RKO (cell line): Measurements from ENCODE around the gene ATG12.
"Not testable (repeated sequence)": the region's sequence is repeated elsewhere in the genome, so short reads cannot be mapped to it uniquely, and the experiment has no call there.

Experiments
- DNase-seq: peaks from one replicate; pipeline ENCODE4 v3.0.0-alpha.2; 2016; ENCODE audit warnings: low spot score

The ATG12 gene

DNA sequence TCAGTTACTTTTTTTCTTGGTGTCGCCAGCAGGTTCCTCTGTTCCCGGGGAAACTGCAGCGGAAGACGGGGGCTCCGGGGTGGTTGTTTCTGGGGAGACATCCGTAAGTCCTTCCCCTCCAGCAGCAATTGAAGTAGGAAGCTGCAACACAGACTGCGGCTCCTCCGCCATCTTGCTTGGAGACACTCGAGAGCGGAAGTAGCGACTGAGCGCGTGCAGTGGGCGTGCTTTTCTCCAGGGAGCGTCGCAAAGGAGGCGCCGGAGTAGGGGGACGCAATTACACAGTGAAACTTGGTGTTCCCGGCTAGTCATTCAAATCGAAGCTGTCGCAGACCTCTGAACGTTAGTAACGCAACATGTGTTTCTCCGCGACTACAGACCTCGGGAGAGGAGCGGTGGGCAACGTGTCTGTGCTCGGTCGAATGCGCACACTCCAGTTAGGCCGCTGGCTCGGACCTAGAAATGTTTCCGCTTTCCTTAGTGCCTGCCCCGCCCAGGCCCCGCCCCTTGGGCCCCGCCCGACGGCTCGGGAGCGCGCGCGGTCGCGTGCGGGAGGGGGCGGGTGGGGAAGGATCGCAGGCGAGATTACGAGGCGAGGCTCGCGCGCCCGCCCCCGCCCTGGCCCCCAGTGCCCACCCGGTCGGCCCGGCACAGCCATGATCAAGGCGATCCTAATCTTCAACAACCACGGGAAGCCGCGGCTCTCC, at the start of gene ATG12, which contains the start of gene AP3S1:
Gene ATG12 (minus strand): TSS at position 184 of the 707 bp plus-strand sequence. CDS start 13 bp downstream, at position 171.
Gene AP3S1 (plus strand): TSS at position 554 of the 707 bp plus-strand sequence. CDS start 103 bp downstream, at position 657.
- DNase-seq = peak; percentile 94

DNA sequence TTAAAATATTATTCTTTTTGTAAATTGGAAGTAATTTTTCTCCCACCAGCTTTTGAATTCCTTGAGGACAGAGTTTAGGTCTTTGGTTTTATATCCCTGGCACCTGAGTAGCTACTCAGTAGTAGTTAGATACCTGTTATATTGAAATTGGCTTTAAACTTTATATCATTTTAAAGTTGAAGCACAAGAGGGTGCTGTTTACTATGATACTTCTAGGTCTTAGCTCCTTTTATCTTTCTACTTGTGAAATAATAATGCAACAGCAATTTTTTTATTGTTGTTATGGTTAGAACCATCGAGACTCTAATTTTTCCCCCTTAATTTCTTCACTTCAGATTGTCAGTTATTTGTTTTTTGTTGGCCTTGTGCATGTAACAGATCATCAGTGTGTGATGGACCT, 46.7 kb upstream of the ATG12 start:
- DNase-seq = peak; percentile 30

DNA sequence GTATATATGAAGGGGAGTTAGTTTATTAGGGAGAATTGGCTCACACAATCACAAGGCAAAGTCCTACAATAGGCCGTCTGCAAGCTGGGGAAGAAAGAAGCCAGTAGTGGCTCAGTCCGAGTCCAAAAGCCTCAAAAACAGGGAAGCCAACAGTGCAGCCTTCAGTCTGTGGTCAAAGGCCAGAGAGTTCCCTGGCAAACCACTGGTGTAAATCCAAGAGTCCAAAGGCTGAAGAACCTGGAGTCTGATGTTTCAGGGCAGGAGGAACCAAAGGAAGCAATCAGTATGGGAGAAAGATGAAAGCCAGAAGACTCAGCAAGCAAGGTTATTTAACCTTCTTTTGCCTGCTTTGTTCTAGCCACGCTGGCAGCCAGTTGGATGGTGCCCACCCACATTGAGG, 43.8 kb upstream of the ATG12 start:
- DNase-seq = not testable (repeated sequence)

DNA sequence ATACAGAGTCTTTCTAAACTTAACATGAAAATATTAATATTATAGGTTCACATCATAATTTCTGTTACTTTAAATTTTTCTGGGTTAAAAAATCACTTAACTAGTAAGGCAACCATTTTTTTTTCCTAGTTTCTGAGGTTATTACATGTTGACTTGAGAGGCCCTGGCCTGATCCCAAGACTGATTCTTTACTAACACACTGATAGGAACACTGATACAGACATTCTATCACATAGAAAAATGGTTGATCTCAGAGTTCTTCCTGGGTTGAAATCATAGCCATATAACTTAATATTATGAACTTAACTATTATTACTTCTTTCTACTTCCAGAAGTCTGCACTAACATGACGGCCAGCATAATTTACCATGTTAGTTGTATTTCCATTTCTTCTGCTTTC, 43.3 kb upstream of the ATG12 start:
- no peak for DNase-seq

DNA sequence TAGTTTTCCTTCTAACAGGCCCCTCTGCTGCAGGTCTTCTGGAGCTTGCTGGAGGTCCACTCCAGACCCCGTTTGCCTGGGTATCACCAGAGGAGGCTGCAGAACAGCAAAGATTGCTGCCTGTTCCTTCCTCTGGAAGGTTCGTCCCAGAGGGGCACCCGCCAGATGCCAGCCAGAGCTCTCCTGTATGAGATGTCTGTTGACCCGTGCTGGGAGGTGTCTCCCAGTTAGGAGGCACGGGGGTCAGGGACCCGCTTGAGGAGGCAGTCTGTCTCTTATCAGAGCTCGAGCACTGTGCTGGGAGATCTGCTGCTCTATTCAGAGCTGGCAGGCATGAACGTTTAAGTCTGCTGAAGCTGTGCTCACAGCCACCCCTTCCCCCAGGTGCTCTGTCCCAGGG, 41.1 kb upstream of the ATG12 start:
- not testable (repeated sequence) for DNase-seq

DNA sequence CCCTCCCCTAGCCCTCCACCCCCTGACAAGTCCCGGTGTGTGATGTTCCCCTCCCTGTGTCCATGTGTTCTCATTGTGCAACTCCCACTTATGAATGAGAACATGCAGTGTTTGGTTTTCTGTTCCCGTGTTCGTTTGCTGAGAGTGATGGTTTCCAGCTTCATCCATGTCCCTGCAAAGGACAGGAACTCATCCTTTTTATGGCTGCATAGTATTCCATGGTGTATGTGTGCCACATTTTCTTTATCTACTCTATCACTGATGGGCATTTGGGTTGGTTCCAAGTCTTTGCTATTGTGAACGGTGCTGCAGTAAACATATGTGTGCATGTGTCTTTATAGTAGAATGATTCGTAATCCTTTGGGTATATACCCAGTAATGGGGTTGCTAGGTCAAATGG, 36.0 kb upstream of the ATG12 start:
- not testable (repeated sequence) for DNase-seq

DNA sequence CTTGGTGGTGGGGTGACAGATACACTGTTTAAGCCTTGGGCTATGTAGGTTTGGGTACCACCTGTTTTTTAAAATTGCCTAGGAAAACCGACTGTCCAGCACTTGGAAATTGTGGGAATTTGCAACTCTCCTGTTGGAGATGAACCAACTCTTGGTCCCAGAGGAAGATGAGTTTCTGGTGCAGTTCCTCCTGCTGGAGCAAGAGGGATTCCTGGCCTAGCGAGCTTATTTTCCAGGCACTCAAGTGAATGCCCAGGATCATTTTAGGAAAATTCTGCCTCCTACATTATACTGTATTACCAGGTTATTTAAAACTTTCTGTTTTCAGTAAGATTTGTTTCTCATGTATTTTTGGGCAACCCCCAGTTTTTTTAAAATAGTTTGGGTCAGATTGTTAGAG, 34.1 kb upstream of the ATG12 start:
- peak; percentile 8 for DNase-seq

DNA sequence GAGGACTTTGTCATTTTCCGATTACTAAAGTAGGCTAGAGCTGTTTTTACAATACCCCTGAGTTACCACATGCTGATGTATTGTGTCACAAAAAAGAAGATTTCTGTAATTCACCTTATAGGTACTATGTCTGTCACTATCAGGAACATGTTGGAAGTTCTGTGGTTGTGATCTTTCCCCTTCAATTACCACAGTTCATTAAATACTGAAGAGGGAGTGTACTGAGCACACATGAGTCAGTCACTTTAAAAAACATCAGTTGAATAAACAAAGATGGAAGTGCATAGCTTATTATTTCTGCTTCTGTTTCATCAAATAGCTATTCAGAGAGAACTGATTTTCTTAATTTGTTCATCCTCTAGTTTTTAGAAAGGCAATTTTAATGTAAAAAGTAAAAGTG, 32.0 kb upstream of the ATG12 start:
- DNase-seq = no peak

DNA sequence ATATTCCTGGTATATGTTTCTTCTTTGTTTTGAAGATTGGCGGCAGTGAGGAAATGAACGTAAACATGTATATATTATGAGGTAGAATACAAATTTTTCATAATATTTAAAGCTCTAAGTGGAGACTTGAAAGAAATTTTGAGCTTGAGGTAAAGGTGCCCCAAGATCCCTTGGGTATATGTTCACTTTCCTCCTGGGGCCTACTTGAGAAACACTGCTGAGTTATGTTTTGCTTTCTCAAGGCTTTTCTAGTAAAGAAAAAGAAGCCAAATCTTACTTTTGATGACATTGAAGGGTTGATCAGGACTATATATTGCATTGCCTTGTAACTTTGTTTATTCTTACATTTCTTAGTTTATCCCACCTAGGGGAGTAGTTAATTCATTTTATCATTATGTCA, 31.1 kb upstream of the ATG12 start:
- no peak for DNase-seq

DNA sequence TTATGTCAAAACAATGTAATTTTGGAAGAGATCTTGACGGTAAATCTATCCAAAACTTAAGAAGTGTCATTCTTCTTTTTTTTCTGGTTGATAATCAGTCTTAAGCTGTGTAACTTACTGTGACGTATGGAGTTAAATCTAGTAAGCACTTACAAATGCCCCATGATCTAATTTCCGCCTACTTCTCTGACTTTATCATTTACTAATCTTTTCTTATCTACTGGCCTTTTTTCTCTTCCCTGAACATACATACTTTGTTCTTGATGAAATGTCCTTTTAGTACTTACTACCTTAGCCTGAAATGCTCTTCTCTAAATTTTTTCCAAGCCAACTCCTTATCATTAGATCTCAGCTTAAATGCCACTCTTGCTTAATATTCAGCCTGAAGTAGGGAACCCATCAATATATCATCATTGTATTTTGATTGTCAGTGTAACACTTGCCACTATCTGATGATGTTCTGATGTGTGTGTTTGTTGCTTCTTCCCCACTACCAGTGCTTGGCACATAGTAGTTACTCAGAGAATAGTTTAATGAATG, 28.0 kb upstream of the ATG12 start:
- DNase-seq = no peak

DNA sequence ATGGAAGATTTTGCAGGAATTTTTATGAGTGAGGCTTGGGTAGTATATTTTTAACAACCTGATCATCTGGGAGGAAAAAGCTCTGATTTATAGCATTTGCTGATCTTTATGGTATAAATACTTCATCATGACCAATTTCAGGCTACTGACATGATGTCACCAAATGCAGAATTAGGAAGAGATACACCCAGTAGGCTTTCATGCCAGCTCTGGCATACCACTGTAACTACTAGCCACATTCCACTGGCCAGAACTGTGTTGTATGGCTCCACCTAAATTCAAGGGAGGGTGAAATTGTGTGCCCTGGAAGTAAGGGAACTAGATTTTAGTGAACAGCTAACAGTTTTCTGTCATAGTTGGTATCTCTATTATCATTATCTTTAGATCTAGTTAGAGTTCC, 18.0 kb upstream of the ATG12 start:
- no peak for DNase-seq

DNA sequence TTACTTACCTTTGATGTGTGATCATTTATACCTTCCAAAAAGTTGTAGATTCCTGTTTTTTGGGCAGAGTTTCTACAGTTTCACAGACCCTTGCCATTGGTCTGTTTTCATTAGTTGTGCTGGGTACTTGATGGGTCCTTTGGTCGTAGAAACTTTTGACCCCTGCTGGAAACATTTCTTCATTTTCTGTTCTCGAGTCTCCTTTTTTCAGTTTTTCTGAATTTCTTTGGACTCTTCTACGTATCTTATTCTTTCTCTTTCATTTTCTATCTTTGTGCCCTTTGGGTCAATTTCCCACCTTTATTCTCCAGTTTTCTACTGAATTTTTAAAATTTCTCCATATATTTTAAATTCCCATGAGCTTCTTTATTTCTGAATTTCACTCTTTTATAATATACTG, 17.0 kb upstream of the ATG12 start:
- DNase-seq = no peak

DNA sequence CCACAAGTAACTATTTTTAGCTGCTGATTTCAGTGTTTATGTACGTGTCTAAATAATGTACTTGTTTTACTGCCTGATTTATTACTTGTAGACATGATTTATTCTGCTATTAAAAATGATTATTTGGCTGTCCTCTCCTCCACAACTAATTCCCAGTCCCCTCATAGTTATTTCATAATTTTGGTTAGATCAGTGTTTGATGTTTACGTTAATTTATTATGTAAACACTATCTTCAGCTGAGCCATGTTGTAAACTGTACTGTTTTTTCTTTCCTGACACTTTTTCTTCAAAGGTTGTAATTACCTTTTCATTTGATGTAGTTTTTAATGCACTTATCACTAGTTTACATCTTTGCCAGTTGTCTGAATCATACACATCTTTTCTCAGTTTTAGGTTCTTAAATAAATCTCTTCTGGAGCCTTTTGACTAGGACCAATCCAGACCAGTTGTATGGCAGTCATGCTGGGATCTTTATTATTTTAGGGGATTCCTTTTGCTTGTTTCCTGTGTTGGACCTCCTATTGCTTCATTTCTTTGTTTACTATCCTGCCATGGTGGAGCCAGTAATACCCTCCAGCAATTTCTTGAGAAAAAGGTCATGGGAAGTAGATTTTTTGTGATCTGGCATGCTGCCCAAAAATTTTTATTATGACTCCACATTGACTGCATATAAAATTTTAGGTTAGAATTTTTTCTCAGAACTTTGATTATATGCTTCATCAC, 16.4 kb upstream of the ATG12 start:
- DNase-seq = no peak

DNA sequence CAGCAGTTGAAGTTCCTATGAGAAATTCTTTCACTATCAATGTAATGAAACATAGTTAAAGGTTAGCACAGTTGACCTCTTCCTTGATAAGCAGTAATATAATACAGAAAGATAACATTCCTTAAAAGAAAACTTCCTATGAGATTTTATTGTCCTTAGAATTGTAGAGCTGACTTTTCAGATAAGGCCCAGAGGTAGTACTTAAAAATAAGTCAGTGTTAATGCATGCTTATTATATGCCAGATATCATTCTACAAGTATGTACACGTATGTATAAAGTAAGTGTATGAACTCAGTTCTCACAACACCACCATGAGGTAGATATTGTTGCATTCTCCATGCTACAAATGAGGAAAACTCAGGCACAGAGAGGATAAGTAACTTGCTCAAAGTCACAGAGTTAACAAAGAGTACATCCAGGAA, 15.7 kb upstream of the ATG12 start:
- no peak for DNase-seq

DNA sequence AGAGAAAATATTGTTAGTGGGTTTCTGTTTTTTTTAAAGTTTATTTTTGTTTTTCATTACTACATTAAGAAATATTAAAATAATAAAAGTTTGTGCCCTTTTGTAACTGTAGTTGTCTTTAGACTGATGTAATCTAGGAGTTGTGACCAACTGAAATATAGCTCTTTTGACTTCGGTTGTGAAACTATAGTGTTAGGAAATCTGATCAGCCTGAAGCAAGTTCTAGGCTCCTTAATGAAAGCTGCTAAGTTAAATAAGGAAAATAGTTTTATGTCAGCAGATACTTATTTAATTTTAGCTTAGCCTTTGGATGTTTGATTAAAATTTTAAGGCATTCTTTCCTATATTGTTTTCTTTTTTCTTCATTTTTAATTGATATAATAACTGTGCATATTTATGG, 14.6 kb upstream of the ATG12 start:
- DNase-seq = no peak

DNA sequence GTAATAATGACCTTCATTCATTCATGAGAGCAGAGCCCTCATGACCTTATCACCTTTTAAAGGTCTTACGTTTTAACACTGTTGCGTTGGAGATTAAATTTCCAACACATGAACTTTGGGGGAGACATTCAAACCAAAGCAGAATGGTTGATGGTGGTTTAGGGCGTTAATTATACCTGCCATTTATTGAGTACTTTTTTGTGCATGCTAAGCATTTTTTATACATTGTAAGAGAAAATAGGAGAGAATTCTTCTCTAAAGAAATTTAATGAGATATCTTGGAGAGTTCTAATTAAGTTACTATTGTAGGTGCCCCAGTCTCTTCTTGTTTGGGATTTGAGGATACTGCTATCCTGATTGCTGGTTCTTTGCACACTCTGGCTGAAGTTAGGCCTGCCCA, 12.8 kb upstream of the ATG12 start:
- no peak for DNase-seq

DNA sequence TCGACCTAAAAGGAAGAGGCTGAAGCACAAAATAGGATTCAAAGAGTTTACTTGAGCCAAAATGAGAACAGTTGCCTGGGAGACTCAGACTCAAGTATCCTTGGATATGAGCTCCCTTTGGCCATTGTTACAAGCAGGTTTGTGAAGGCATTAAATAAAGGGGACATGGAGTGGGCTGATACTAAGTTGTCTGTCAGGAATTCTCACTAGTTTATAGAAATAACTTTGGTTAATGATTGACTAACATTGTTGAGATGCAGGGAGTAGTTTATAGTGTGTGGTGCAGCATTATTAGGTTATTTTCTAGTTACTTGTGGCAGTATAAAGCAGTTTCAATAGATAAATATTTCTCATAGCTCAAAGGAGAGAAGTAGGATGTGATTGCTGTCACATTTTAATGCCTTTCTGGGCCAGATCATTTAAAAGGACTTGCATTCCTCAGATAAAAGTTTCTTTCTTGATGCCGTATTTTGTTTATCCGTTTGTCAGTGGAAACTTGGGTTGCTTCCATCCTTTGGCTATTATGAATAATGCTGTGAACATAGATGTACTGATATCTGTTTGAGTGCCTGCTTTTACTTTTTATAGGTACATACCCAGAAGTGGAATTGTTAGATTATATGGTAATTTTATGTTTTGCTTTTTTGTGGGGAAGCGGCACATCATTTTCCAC, 9.5 kb upstream of the ATG12 start:
- no peak for DNase-seq

DNA sequence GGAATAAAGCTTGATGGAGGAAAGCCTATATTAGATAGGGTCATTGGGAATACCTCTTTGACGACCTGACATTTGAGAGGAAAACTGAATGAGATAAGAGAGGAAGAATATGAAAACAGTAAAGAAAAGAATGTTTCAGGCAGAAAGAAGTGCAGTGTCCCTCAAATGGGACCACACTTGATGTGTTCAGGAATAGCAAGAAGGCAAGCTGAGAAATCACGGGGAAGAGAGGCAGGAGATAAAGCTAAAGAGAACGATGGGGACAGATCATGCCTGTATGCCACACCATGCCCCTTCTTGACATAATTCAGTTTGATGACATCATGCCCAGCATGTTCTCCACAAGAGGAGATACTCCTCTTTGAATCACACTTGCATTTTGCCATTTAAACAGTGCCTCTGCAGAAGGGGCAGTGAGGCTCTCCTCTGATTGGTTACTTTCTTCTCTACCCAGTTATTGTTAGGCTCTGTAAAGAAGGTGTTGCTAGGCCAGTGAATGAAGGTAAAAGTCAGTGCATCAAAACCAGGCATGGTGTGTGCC, 8.0 kb upstream of the ATG12 start:
- DNase-seq = no peak

DNA sequence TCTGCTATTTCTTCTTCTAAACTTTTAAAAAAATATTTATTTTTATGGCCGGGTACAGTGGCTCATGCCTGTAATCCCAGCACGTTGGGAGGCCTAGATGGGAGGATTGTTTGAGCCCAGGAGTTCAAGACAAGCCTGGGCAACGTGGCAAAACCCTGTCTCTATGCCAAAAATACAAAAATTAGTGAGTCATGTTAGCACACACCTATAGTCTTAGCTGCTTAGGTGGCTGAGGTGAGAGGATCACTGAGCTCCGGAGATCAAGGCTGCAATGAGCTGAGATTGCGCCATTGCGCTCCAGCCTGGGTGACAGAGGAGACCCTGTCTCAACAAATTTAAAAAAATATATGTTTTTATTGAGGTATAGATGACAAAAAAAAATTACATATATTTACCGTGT, 5.9 kb upstream of the ATG12 start:
- DNase-seq = no peak

DNA sequence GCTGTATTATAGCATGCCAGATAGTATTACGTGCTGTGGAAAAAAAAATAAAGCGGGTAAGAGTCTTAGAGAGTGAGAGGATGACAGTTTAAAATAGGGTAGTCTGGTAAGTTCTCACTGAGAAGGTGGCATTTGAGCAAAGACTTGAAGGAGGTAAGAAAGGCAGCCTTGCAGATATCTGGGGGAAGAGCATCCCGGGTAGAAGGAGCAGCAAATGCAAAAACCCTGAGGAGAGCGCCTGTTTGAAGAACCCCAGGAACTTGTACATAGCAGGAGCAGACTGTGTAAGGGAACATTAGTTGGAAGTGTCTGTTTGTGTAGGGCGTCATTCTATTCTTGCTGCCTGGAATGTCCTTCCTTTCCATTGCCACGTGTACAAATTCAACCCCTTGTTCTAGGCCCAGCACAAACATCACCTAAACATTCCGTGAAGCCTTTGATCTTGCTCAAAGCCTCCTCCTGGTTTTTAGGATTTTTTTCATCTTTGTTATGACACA, 3.0 kb upstream of the ATG12 start:
- DNase-seq = no peak

DNA sequence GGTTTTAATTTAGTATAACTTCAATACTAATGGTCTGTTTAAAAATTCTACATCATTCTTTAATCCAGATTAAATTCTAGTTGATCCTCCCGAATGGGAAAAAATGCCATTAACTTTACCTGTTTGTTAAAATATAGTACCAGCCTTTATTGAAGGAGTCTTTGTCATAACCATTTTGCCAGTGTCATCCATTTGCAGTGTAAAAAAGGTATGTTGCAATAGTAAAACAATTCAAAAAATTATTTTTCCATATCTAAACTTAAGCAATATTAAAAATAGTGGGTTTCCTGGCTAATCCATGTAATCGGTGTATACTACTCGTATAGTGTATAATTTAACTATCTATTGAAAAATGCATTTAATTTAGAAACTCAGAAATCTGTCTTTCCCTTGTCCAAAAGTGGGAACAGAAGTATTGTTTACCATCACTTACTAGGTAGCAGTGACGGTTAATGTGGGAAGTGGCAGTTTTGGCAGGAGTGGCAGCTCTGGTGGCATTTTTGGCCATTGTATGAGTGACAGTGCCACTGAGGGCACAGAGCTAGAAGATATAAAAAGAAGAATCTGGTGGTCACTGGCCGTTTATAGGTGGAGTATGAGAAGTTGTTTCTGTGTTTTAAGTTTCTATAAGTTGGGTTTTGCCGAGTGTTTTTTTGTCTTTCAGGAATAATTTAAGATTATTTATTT, 2.2 kb upstream of the ATG12 start:
- no peak for DNase-seq

DNA sequence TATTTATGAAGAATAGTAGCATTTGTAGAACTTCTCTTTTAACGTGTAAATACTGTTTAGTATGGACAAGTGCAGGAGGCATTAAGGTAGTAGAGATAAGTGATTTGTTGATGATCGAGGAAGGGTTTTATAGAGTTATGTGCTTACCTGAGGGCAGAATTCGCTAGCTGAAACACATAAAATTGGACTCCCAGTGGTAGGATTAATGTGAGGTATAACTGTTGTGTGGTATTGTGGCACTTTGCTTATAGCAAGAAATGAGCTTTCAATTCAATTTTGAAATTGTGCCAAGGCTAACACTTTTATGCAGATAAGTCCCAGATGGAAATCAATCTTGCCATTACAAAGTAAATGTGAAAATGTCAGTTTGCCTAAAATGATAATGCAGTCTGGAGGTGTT, 1.6 kb upstream of the ATG12 start:
- peak; percentile 30 for DNase-seq
